GM12878 (cell line): ENCODE results near the gene GPRC5B. TPM values are rescaled to one million over a fixed set of nuclear protein-coding genes. Genes with fewer than 3 reads are reported as not detected.

ENCODE experiments used
- ATAC-seq: fragments of 200-7000 bp; cut with Tn5 transposase; 3 replicates; pipeline ENCODE4 v1.9.1; 2020; ENCODE audit warnings: mild to moderate bottlenecking, moderate library complexity
- BruUV-seq: library from RNA; stranded (reverse); fragments of 400-500 nt; replicated peaks from 2 replicates; lab custom pipeline; 2021; lab: Mats Ljungman, UMichigan
- CTCF ChIA-PET: fragments of 300-600 bp; sonication (Branson Sonifier 250); formaldehyde crosslinking; extraction: SDS; loops from one replicate; lab custom pipeline; 2021; ENCODE audit warnings: inconsistent platforms; lab: Yijun Ruan, JAX
- POLR2A ChIA-PET: fragments of 350-600 bp; formaldehyde crosslinking; extraction: SDS; loops from one replicate; lab custom pipeline; 2021; ENCODE audit warnings: inconsistent platforms; lab: Charles Lee
- RAD21 ChIA-PET: fragments of 300-600 bp; sonication (Branson Sonifier 250); formaldehyde crosslinking; loops from one replicate; lab custom pipeline; 2023; ENCODE audit warnings: antibody characterized with exemption; ENCODE audit not compliant: unreplicated experiment; lab: Charles Lee
- SMC1A ChIA-PET: fragments of 300-600 bp; sonication (Branson Sonifier 250); formaldehyde crosslinking; loops from one replicate; lab custom pipeline; 2023; ENCODE audit not compliant: unreplicated experiment, uncharacterized antibody; lab: Charles Lee
- DNase-seq: peaks from one replicate; pipeline ENCODE4 v3.0.0-alpha.2; 2011; ENCODE audit warnings: low read depth, low spot score
- FAIRE-seq: peaks from 3 replicates; lab custom pipeline; 2011; peaks lifted over from hg19 to GRCh38; lab: Jason Lieb, UNC
- H2AFZ ChIP-seq: 2 replicates; pipeline ENCODE4 v1.6.0; 2011; ENCODE audit warnings: low read depth, low read length, control low read depth; ENCODE audit not compliant: control insufficient read depth
- H3K27ac ChIP-seq: 2 replicates; pipeline ENCODE4 v1.5.1; 2011; ENCODE audit warnings: control low read depth; ENCODE audit not compliant: control insufficient read depth, insufficient read depth
- H3K27me3 ChIP-seq, 2 experiments: replicated peaks in 1 of 2; 2 replicates each; pipeline versions ENCODE4 v1.6.0 to v1.6.1; 2011; ENCODE audit warnings: low read length in 1 of 2; ENCODE audit not compliant: control insufficient read depth in 2 of 2, insufficient read depth in 2 of 2
- H3K36me3 ChIP-seq, 2 experiments: 2 replicates each; pipeline ENCODE4 v1.5.1; 2011; ENCODE audit warnings: low read length in 1 of 2; ENCODE audit not compliant: control insufficient read depth in 2 of 2, insufficient read depth in 2 of 2
- H3K4me1 ChIP-seq: 2 replicates; pipeline ENCODE4 v1.6.1; 2011; ENCODE audit warnings: mild to moderate bottlenecking, low read length, moderate library complexity, mixed read lengths; ENCODE audit not compliant: control insufficient read depth, insufficient read depth
- H3K4me2 ChIP-seq: 2 replicates; pipeline ENCODE4 v1.6.0; 2011; ENCODE audit warnings: control low read depth; ENCODE audit not compliant: control insufficient read depth, insufficient read depth
- H3K4me3 ChIP-seq: fragments of 200-600 bp; sonication (generic); 2 replicates; pipeline ENCODE4 v1.5.1; 2016
- H3K79me2 ChIP-seq: 2 replicates; pipeline ENCODE4 v1.6.0; 2011; ENCODE audit warnings: low read length; ENCODE audit not compliant: control insufficient read depth, insufficient read depth
- H3K9ac ChIP-seq: 2 replicates; pipeline ENCODE4 v1.8.0; 2011; ENCODE audit warnings: low read length, control low read depth, mixed read lengths; ENCODE audit not compliant: control insufficient read depth, insufficient read depth
- H3K9me3 ChIP-seq: replicated peaks from 3 replicates; pipeline ENCODE4 v1.5.1; 2011; ENCODE audit warnings: mild to moderate bottlenecking, low read length; ENCODE audit not compliant: control insufficient read depth, insufficient read depth
- H4K20me1 ChIP-seq: 2 replicates; pipeline ENCODE4 v1.6.0; 2011; ENCODE audit not compliant: control insufficient read depth, insufficient read depth
- ASH2L ChIP-seq: fragments of 300-600, 200-600 bp; sonication (generic); IDR thresholded peaks from 2 replicates; pipeline ENCODE4 v1.6.1; 2017; ENCODE audit warnings: low read depth, mild to moderate bottlenecking, borderline replicate concordance
- BHLHE40 ChIP-seq, 2 experiments: fragments of 450-650 bp in 1 of 2; IDR thresholded peaks; 2 replicates each; pipeline ENCODE4 v1.6.1; 2011 to 2017; ENCODE audit warnings: low read depth in 2 of 2, borderline replicate concordance in 1 of 2, improper control_type of control experiment in 1 of 2, low read length in 1 of 2, mild to moderate bottlenecking in 1 of 2
- CBX5 ChIP-seq: sonication (generic); IDR thresholded peaks from 2 replicates; pipeline ENCODE4 v1.6.1; 2016; ENCODE audit warnings: low read depth, moderate library complexity, mild to moderate bottlenecking, inconsistent platforms
- E2F8 ChIP-seq: fragments of 450-650 bp; IDR thresholded peaks from 2 replicates; pipeline ENCODE4 v1.6.1; 2018; ENCODE audit warnings: mild to moderate bottlenecking, low read depth, moderate library complexity; ENCODE audit not compliant: partially characterized antibody
- EGR1 ChIP-seq, 2 experiments: IDR thresholded peaks; 1 replicate in 1 of 2; 2 replicates in 1 of 2; pipeline ENCODE4 v1.6.1; 2011 to 2012; ENCODE audit warnings: low read depth in 2 of 2, low read length in 2 of 2, borderline replicate concordance in 1 of 2, mild to moderate bottlenecking in 1 of 2, moderate library complexity in 1 of 2
- GATAD2B ChIP-seq: fragments of 450-650 bp; conservative IDR thresholded peaks from 2 replicates; pipeline ENCODE4 v1.6.1; 2017; ENCODE audit warnings: low read depth, mild to moderate bottlenecking, moderate library complexity
- KLF5 ChIP-seq: fragments of 450-650 bp; IDR thresholded peaks from 2 replicates; pipeline ENCODE4 v1.6.1; 2014; ENCODE audit warnings: mild to moderate bottlenecking; ENCODE audit not compliant: partially characterized antibody
- LARP7 ChIP-seq: fragments of 450-650 bp; IDR thresholded peaks from 2 replicates; pipeline ENCODE4 v1.6.1; 2017; ENCODE audit warnings: mild to moderate bottlenecking
- PAX5 ChIP-seq: IDR thresholded peaks from 2 replicates; pipeline ENCODE4 v1.6.1; 2011; ENCODE audit warnings: low read depth, low read length, borderline replicate concordance
- SIN3A ChIP-seq: IDR thresholded peaks from 2 replicates; pipeline ENCODE4 v1.6.1; 2012; ENCODE audit warnings: low read depth, low read length, improper control_type of control experiment
- SRF ChIP-seq, 2 experiments: IDR thresholded peaks; 2 replicates each; pipeline ENCODE4 v1.6.1; 2011; ENCODE audit warnings: low read depth in 2 of 2, low read length in 2 of 2, mild to moderate bottlenecking in 1 of 2, moderate library complexity in 1 of 2
- TCF7 ChIP-seq: IDR thresholded peaks from 2 replicates; pipeline ENCODE4 v1.6.1; 2014; ENCODE audit warnings: antibody characterized with exemption, borderline replicate concordance
- ZNF384 ChIP-seq: IDR thresholded peaks from 2 replicates; pipeline ENCODE4 v1.6.1; 2012; ENCODE audit warnings: low read depth, mild to moderate bottlenecking, low read length, improper control_type of control experiment, borderline replicate concordance
- WGBS: methylation state at CpG from one replicate; pipeline ENCODE4 v1.1.6; 2016; ENCODE audit warnings: low lambda C conversion rate; ENCODE audit not compliant: insufficient replicate concordance, insufficient coverage; ENCODE audit errors: missing lambda C conversion rate; 5-methylcytosine and 5-hydroxymethylcytosine counted together
- in situ Hi-C: fragments of 300-500 bp; cut with MboI; formaldehyde crosslinking; loops from 9 replicates; pipeline ENCODE4 v1.14.3; 2018; ENCODE audit warnings: mixed read lengths
- intact Hi-C: fragments of 100-400 bp; cut with micrococcal nuclease; formaldehyde crosslinking; loops from one replicate; pipeline ENCODE4 v1.14.2; 2022; ENCODE audit not compliant: unreplicated experiment
- polyA plus RNA-seq, 11 experiments: library from polyadenylated mRNA; depleted of rRNA in 4 of 11; unstranded in 6 of 11; stranded (reverse) in 5 of 11; fragments of >200 nt; fragmentation: Nextera tagmentation in 4 of 11; fragmentation: Illumina TruSeq in 1 of 11; extraction: Ambion mirVana in 4 of 11; extraction: Trizol in 1 of 11; gene quantifications; 1 replicate in 1 of 11; 2 replicates in 10 of 11; pipeline versions ENCODE4 v1.2.1 to v1.2.3, GENCODE V29; 2011 to 2016; ENCODE audit warnings: inconsistent platforms in 2 of 11, missing spikeins in 2 of 11, low read depth in 1 of 11
- total RNA-seq, 4 experiments: library from RNA; depleted of rRNA in 3 of 4; stranded (reverse); fragments of >200 nt in 3 of 4; fragmentation: Illumina TruSeq in 1 of 4; extraction: Trizol in 1 of 4; gene quantifications; 2 replicates each; pipeline versions ENCODE4 v1.2.1 to v1.2.3, GENCODE V29; 2013 to 2021

Gene GPRC5B
- total and polyA plus RNA-seq, 10 of the 15 experiments (the other 5 are each of a cell fraction or from before 2014, with no cell fraction given): 0.01 to 0.42 (median 0.15) TPM; not detected in 2

GRCh38 chr16:19883966-19884485 lies 622 bp downstream of the GPRC5B start:
- Histone ChIP-seq H3K4me2 (peak overlapping the region; percentile 15; the same call in 1 of the 2 replicates), H3K4me3 (no peak overlapping the region)
- RAD21 ChIA-PET: interaction anchor here (0.6 to 1.7 kb wide), 3 partner anchors 282 to 324 kb away, joined by 3 to 5 read pairs (median 3); no protein-coding TSS in a partner anchor

GRCh38 chr16:19883296-19883965 lies 1.2 kb downstream of the GPRC5B start:
- 5% methylated on average over 35 of the region's 35 CpGs for WGBS
- Histone ChIP-seq H3K36me3 (no peaks in the 10 kb centered on the region), H3K79me2 (no peaks in the 10 kb centered on the region), H3K27me3 (peaks cover 6 to 15% of the 10 kb centered on the region in 2 experiments), H3K9me3 (no peaks in the 10 kb centered on the region), H3K4me3 (no peak overlapping the region), H4K20me1 (no peaks in the 10 kb centered on the region), H3K27ac (no peak overlapping the region), H2AFZ (no peak overlapping the region), H3K4me1 (no peaks in the 10 kb centered on the region), H3K9ac (no peak overlapping the region), H3K4me2 (no peak overlapping the region)
- FAIRE-seq (no peak), ATAC-seq (no peak), DNase-seq (no peak)
- SMC1A ChIA-PET: interaction anchor here (1.1 kb wide), 1 partner anchor 80 kb away, joined by 3 read pairs; no protein-coding TSS in a partner anchor
- intact Hi-C loops: no loop called here
- POLR2A ChIA-PET: no interaction called here
- RAD21 ChIA-PET: interaction anchor here (0.6 kb wide), 1 partner anchor 324 kb away, joined by 3 read pairs; no protein-coding TSS in a partner anchor
- in situ Hi-C loops: no loop called here
- CTCF ChIA-PET: interaction anchor here (1.2 to 6.6 kb wide), 2 partner anchors 284 to 329 kb away, joined by 3 to 149 read pairs; no protein-coding TSS in a partner anchor
- BruUV-seq: no TSS peak
- TF ChIP-seq BHLHE40 (IDR thresholded peaks at IDR 0.05; ENCODE audit: borderline replicate concordance in 1 of 2, low read depth in 2 of 2, low read length in 1 of 2) (no peak), PAX5 (no peak), LARP7 (no peak), EGR1 (IDR thresholded peaks at IDR 0.05; ENCODE audit: borderline replicate concordance in 1 of 2, low read depth in 2 of 2, low read length in 2 of 2) (no peak), GATAD2B (no peak), E2F8 (no peak), SIN3A (no peak), CBX5 (no peak), KLF5 (no peak)

More at GRCh38 chr16:19883966-19884485, 622 bp downstream of the GPRC5B start:
- 6% methylated on average over 6 of the region's 24 CpGs for WGBS
- Histone ChIP-seq H3K27me3 (peaks cover 6 to 15% of the 10 kb centered on the region in 2 experiments), H3K4me1 (no peaks in the 10 kb centered on the region), H2AFZ (no peak overlapping the region), H3K9me3 (no peaks in the 10 kb centered on the region), H3K79me2 (no peaks in the 10 kb centered on the region), H3K36me3 (no peaks in the 10 kb centered on the region), H3K27ac (no peak overlapping the region), H4K20me1 (no peaks in the 10 kb centered on the region), H3K9ac (no peak overlapping the region)
- ChIA-PET POLR2A (no interaction called here), CTCF (interaction anchor here (1.2 to 6.6 kb wide), 2 partner anchors 284 to 329 kb away, joined by 3 to 149 read pairs; no protein-coding TSS in a partner anchor), SMC1A (no interaction called here)
- in situ Hi-C loops: no loop called here
- intact Hi-C loops: no loop called here
- no peak for DNase-seq
- no peak for FAIRE-seq
- BruUV-seq: no TSS peak
- no peak for TF ChIP-seq ZNF384
- TF ChIP-seq SRF (IDR thresholded peaks at IDR 0.05; ENCODE audit: low read depth in 2 of 2, low read length in 2 of 2): 0 out of 4 replicates have a peak, but pooled peaks of 1 of the 2 experiments have one; percentile 2
- TF ChIP-seq TCF7: no peak
- no peak for TF ChIP-seq ASH2L
- ATAC-seq: no peak
